HG03460 (cell line): ENCODE data around the gene IL20.
"Not testable (repeated sequence)": the region's sequence is repeated elsewhere in the genome, so short reads cannot be mapped to it uniquely, and the experiment has no call there.

Source experiments
- ATAC-seq: cut with Tn5 transposase; IDR thresholded peaks from one replicate; pipeline ENCODE4 v1.9.1; 2021; ENCODE audit not compliant: unreplicated experiment

Gene IL20

DNA sequence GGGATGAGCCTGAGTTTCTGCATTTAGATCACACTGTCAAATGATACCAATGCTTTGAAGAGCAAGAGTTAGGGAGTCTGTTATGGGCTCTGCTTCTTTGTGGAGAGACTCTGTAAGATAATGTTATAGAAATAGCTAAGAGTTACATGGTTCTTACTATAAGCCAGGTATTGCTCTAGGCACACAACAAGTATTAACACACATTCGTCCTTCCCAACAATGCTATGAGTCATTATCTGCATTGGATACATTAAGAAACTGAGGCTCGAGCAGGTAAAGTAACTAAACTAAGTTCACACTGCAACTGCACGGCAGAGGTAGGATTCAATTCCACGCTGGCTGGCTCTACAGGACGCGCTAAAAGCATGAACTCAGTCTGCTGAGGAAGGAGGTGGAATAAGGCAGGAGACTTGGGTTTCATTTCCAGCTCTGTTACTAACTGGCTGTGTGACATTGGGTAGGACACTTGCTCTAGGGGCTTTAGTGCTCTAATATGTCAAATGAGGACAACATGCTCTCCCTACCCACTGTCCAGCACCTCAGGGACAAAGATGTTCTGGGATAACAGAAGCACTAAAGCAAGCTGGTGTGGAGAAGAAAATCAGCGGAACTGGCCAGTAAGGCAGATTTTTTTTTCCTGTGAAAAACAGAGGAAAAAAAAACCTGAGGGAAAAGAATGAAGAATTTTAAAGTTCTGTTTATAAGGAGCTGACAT, 23.7 kb upstream of the IL20 start:
- no peak for ATAC-seq

DNA sequence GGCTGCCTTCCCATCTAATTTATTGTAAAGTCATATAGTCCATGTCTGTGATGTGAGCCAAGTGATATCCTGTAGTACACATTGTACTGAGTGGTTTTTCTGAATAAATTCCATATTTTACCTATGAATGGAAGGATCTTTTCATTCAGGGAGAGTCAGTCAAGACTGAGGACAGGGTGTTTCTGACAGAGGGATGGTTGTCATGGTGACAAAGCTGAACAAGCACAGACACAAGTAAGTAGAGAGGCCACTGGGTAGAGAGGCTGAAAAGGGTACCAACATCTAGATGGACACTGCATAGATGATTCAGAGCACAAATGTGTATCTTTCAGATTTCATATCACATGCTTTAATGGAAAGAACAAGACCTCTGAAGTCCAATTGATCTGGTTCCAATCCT, 22.6 kb upstream of the IL20 start:
- no peak for ATAC-seq

DNA sequence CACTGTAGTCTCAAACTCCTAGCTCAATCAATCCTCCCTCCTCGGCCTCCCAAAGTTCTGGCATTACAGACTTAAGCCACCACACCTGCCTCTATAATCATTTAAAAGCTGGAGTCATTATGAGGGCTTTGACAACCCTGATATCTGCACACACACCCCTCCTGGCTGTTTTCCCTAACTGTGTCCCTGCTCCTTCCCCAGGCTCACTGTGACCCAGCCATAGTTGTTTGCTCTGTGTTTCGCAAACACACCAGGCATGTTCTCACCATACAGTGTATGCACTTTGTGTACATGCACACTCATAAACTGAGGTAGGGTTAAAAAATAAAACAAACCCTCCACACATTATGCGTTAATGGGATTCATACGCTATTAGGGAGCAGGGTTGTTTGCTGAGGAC, 21.8 kb upstream of the IL20 start:
- ATAC-seq = no peak

DNA sequence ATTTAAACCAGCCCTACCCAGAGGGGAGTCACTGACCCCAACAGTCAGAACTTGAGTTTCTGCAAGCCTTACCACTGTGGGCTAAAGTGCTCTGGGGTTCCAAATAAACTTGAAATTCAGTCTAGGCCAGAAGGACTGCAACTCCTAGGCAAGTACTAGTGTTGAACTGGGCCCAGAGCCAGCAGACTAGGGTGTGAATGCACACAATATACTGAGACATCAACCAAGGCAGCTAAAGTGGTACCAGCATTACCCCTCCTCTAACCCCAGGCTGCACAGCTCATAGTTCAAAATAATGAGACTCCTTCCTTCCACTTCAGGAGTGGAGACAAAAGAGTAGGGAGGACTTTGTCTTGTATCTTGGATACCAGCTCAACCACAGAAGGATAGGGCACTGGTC, 18.9 kb upstream of the IL20 start:
- no peak for ATAC-seq

DNA sequence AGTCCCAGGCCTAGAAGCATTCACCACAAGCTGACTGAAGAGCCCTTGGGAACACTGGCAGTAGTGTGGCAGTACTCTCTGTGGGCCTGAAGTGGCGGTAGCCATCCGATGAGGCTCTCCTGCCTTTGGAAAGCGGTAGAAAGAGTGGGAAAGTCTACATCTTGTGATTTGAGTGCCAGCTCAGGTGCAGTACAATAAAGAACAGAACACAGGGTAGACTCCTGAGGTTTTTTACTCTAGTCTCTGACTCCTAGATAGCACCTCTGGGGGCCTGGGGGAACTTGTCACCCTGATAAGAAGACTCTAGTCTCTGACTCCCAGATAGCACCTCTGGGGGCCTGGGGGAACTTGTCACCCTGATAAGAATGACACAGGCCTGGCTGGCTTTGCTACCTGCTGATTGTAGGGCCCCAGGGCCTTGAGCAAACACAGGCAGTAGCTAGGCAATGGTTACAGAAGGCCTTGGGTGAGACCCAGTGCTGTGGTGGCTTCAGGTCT, 18.0 kb upstream of the IL20 start:
- ATAC-seq = no peak

DNA sequence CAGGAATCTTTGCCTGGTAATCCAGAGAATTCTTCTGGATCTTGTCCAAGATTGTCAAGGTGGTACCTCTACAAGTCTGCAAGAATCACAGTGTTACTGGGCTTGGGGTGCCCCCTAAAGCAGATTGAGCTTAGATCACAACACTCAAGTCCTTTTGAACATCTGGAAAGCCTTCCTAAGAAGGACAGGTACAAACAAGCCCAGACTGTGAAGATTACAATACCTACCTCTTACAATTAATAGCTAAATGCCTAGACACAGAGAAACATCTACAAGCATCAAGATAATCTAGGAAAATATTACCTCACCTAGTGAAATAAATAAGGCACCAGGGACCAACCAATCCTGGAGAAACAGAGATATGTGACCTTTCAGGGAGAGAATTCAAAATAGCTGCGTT, 17.5 kb upstream of the IL20 start:
- ATAC-seq = no peak

GRCh38 chr1:206850401-206850800, 15.0 kb upstream of the IL20 start:
- no peak for ATAC-seq

DNA sequence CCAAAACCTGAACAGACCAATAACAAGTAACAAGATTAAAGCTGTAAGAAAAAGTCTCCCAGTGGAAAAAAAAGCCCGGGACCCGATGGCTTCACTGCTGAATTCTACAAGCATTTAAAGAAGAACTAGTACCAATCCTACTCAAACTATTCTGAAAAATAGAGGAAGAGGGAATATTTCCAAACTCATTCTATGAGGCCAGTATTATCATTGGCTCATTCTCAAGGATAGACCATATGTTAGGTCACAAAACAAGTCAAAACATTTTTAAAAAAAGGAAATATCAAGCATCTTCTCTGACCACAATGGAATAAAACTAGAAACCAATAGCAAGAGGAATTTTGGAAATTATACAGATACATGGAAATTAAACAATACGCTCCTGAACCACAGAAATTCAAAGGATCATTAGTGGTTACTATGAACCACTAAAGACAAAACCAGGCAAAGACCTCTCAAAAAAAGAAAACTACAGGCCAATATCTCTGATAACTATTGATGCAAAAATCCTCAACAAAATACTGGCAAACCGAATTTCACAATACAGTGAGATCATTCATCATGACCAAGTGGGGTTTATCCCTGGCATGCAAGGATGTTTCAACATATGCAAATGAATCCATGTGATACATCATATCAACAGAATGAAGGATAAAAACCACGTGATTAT, 13.9 kb upstream of the IL20 start:
- no peak for ATAC-seq

DNA sequence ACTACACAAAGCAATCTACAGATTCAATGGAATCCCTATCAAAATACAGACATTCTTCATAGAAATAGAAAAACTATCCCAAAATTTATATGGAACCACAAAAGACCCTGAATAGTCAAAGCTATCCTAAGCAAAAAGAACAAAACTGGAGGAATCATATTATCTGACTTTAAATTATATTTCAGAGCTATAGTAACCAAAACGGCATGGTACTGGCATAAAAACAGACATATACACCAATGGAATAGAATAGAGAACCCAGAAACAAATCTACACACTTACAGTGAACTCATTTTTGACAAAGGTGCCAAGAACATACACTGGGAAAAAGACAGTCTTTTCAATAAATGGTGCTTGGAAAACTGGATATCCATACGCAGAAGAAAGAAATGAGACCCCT, 12.8 kb upstream of the IL20 start:
- not testable (repeated sequence) for ATAC-seq

DNA sequence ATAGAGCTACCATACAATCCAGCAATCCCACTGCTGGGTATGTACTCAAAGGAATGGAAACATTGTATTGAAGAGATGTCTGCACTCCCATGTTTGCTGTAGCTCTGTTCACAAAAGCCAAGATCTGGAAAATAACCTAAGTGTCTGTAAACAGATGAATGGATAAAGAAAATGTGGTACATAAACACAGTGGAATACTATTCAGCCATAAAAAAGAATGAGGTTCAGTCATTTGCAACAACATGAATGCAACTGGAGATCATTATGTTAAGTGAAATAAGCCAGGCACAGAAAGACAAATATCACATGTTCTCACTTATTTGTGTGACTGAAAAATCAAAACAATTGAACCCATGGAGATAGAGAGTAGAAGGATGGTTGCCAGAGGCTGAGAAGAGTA, 11.7 kb upstream of the IL20 start:
- ATAC-seq = not testable (repeated sequence)

GRCh38 chr1:206854401-206855129, 10.9 kb upstream of the IL20 start:
- no peak for ATAC-seq

DNA sequence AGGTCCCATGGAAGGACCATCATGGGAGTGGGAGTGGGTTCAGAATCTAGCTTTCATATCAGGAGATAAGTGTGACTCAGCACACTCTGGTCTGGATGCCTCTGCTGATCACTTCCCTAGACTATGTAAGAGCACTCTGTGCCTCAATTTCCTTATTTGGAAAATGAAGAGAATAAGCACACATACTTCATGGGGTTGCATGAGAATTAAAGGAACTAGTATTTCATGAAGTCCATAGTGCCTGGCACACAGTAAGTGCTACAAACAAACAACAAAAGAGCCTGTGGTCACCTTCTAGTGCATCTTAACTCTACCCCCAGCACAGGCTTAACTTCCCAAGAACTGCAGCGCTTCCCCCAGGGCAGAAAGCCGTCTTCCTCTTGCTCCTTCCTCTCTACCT, 9.6 kb upstream of the IL20 start:
- ATAC-seq = no peak

DNA sequence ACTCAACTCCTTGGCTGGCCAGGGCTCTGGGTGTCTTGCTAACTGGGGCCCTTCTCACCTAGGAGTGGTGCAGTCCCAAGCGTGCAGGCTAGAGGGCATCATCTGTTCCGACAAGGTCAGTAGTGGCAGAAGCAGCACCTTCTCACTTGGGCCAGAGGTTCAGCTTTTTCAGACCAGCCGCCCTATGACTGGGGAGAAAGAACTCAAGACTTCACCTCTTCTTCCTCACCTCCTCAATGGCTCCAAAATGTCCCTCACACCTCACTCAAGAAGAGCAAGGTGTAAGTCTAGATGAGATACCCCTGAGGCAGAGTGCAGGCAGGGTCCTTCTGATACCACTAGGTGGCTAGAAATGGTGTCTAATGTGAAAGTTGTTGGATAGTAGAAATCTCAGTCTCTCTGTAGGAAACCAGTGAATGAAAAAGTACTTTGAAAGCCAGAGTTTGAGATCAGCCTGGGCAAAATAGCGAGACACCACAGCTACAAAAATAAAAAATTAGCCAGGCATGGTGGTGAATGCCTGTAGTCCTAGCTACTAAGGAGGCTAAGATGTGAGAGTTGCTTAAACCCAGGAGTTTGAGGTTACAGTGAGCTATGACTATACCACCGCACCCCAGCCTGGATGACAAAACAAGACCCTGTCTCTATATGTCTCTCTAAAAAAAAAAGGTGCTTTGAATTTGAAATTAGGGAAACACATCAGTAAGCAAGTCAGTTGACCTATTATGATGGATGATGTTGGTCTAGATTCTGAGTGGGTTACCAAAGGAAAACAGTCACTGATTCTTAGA, 8.6 kb upstream of the IL20 start:
- ATAC-seq = no peak

GRCh38 chr1:206859082-206859521, 6.3 kb upstream of the IL20 start:
- no peak for ATAC-seq

DNA sequence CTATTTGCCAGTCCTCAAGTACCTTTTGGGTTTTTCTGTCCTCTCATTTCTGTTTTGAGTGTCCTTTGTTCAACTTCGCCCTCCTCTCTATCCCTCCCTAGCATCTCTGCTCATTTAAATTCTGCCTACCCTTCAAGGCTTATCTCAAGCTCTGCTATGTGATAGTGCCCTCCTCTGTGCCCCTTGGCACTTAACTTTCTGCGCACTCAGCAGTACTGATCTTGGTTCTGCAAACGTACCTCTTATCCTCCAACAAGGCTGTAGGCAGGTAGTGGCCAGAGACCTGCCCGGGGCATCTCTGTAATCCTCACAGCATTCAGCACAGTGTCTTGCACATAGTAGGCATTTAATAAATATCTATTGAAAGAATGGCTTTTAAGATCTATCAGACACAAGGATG, 5.3 kb upstream of the IL20 start:
- ATAC-seq = no peak

DNA sequence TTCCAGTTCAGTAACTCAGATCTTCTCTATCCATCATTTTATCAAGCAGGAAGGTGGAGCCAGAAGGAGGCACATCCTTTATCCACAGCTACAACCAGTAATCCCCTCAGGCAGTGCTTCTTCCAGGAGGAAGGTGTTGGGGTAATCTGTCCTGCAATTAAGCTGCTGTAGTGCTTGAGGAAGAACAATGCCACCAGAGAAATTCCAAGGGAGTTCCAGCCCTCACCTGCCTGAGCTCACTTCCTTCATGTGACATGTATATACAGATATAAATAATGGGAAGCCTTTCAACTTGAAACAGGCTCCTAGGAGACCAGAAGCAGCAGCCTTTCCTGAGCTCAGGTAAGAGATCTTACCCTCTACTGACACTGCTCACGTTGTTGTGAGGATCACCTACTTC, 2.2 kb upstream of the IL20 start:
- no peak for ATAC-seq

- no peak for ATAC-seq
Measured at GRCh38 chr1:206866062-206866461, 639 bp downstream of the IL20 start.

DNA sequence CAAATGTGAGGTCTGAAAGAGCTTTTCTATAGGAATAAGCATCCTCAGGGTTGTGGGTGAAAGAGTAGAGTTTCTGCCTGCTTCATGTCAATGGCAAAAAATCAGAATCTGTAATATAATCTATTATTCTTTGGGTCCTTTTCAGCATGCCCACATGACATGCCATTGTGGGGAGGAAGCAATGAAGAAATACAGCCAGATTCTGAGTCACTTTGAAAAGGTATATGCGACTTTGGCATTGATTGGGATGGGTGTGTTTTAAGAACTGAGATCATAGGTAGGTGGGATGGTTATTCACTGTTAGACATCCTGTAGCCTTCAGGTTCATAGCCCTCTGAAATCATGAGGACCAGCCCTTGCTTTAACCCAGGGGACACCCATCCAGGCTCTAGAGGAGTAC, 1.8 kb downstream of the IL20 start:
- ATAC-seq = no peak

DNA sequence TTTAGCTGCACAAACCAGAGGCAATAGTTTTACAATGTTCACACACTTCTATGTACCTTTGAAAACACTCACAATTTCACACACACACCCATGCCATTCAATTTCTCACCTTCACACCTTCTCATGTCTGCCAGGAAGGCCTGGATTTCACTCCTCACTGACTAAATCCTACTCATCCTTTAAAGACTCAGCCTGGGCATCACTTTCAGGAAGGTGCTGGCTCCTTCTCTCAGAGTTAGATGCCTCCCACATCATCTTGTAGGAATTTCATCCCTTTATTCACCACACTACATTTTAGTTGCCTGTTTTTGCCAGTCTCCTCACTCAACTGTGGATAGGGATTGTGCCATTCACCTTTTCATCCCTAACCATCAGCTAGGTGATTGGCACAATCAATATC, 2.3 kb downstream of the IL20 start:
- ATAC-seq = no peak

GRCh38 chr1:206868264-206868663, 2.8 kb downstream of the IL20 start:
- ATAC-seq = no peak

DNA sequence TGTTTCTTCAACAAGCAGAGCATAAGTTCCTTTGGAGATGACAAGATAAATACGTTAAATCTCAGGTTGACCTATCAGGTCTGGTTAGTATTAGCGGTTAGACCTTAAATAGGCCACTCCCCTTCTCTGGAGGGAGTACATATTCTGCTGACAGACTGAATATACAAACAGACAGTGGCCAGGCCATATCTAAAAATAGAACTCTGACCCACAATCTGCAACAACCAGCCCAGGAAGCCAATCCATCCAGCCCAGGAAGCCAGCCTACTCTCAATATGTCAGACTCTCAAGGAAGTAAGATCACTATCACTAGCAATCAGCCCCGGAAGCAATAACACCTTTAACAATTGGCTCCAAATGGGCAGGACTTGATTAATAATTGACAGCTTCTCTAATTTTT, 6.7 kb downstream of the IL20 start:
- no peak for ATAC-seq
